ENCODE results near the gene GGN. TPM values are rescaled to one million over a fixed set of nuclear protein-coding genes. Genes with fewer than 3 reads are reported as not detected.

GGN gene
- total and polyA plus RNA-seq, 9 of the 15 experiments (the other 6 are each of a cell fraction or from before 2014, with no cell fraction given): 0.15 to 0.33 TPM; not detected in 7

DNA sequence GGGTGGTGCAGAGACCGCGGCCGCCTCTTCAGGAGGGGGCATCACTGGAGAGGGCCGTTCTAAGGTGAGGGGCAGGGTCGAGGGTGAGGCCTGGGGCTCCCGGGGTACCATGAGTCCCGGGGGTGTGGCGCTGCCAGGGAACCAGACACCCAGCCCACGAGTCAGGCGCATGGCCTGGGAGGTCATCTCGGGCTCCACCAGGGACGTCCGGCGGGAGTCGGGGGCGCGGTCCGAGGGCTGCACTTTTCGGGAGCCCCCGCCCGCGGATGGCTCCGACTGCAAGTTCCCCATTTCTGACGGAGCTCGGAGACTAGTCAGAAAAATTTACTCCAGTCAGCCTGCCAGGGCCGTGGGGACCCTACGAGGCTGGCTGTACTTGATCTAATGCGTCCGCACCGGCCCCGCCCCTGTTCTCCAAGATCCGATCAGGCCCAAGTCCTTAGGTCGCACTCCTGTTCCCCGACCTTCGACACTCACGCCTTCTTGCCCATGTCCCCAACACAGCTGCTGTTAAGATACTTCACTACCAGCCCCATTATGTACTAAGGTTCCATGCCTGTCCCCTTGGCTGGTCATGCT lies 774 bp downstream of the GGN start:
- Histone ChIP-seq H3K9me1 (ENCODE audit: control insufficient read depth, insufficient read depth, low read length) (peaks cover 3% of the 10 kb centered on the region), H3K27me3 (ENCODE audit: control insufficient read depth in 2 of 2, insufficient read depth in 2 of 2, low read length in 2 of 2) (no peaks in the 10 kb centered on the region), H3K9me3 (replicated peaks; ENCODE audit: control insufficient read depth, insufficient read depth, low read depth, low read length) (no peaks in the 10 kb centered on the region), H4K20me1 (replicated peaks; ENCODE audit: control insufficient read depth, insufficient read depth, low read length) (peaks cover 3% of the 10 kb centered on the region; the same call in 1 of the 2 replicates), H3K36me3 (ENCODE audit: control insufficient read depth, insufficient read depth, low read length) (peaks cover 42% of the 10 kb centered on the region; the same call in 2 of the 3 replicates), H3K4me2 (ENCODE audit: insufficient read depth, low read length) (peak overlapping the region; percentile 70), H3K4me3 (peak overlapping the region; percentile 49), H2AFZ (ENCODE audit: low read depth, low read length) (peak overlapping the region; percentile 60; the same call in 1 of the 2 replicates), H3K9ac (ENCODE audit: insufficient read depth in 1 of 2, low read depth in 2 of 2, low read length in 2 of 2) (peak overlapping the region; percentile 17 to 81; a peak in 3 of 4 replicates), H3K4me1 (replicated peaks in 1 of 2; ENCODE audit: control insufficient read depth in 2 of 2, insufficient read depth in 2 of 2, low read length in 2 of 2) (peaks cover 6 to 56% of the 10 kb centered on the region in 2 experiments; a peak in 3 of 5 replicates), H3K79me2 (ENCODE audit: control insufficient read depth, insufficient read depth, low read length) (0 out of 3 replicates have a peak, but pooled peaks cover 2% of the 10 kb centered on the region), H3K27ac (ENCODE audit: extremely low read depth, low read depth, low read length) (peak overlapping the region; percentile 33; the same call in 2 of the 3 replicates)
- intact Hi-C loops (cut with micrococcal nuclease): loop anchor here (5.0 kb wide), 2 partner anchors 50 to 145 kb away; partner anchors contain the start of gene CATSPERG
- FAIRE-seq (peak; percentile 75), DNase-seq (ENCODE audit: extremely low read depth in 1 of 4, low spot score in 3 of 4) (peak in 2 of 4 experiments; percentile 42 to 78), ATAC-seq (peak; percentile 9; the same call in 2 of the 3 replicates)
- in situ Hi-C loops (cut with MboI): no loop called here
- CTCF ChIA-PET (ENCODE audit: low intra/inter-chr PET ratio): interaction anchor here (0.6 kb wide), 1 partner anchor 20 kb away, joined by 5 read pairs; no protein-coding TSS in a partner anchor
- POLR2A ChIA-PET: interaction anchor here (0.6 to 1.7 kb wide), 13 partner anchors 9 to 455 kb away, joined by 3 to 27 read pairs (median 4); partner anchors contain the start of genes FAM98C and PSMD8
- WGBS (ENCODE audit: insufficient coverage, low coverage, missing lambda C conversion rate): 7% methylated on average over 28 of the region's 36 CpGs
- no TSS peak for BruUV-seq (replicated peaks)
- TF ChIP-seq SPI1 (IDR thresholded peaks at IDR 0.05; ENCODE audit: borderline replicate concordance, low read depth, low read length) (0 out of 2 replicates have a peak, but pooled peaks have one; percentile 25), CBFA2T2 (conservative IDR thresholded peaks at IDR 0.05) (peak; percentile 17; the same call in 1 of the 2 replicates), JUN (IDR thresholded peaks at IDR 0.05; ENCODE audit: borderline replicate concordance, low read depth, low read length) (no peak), JUN (CRISPR knock-in tag; IDR thresholded peaks at IDR 0.05; ENCODE audit: borderline replicate concordance) (peak; percentile 58; the same call in 1 of the 2 replicates), IRF2 (CRISPR knock-in tag; IDR thresholded peaks at IDR 0.05) (no peak), BMI1 (IDR thresholded peaks at IDR 0.05; ENCODE audit: low read length) (no peak), CBX3 (IDR thresholded peaks at IDR 0.05; ENCODE audit: borderline replicate concordance in 1 of 2, low read length in 2 of 2) (no peak), ZFX (CRISPR knock-in tag; IDR thresholded peaks at IDR 0.05) (peak; percentile 36; the same call in 1 of the 2 replicates)
- TF ChIP-seq, protein P1, sequence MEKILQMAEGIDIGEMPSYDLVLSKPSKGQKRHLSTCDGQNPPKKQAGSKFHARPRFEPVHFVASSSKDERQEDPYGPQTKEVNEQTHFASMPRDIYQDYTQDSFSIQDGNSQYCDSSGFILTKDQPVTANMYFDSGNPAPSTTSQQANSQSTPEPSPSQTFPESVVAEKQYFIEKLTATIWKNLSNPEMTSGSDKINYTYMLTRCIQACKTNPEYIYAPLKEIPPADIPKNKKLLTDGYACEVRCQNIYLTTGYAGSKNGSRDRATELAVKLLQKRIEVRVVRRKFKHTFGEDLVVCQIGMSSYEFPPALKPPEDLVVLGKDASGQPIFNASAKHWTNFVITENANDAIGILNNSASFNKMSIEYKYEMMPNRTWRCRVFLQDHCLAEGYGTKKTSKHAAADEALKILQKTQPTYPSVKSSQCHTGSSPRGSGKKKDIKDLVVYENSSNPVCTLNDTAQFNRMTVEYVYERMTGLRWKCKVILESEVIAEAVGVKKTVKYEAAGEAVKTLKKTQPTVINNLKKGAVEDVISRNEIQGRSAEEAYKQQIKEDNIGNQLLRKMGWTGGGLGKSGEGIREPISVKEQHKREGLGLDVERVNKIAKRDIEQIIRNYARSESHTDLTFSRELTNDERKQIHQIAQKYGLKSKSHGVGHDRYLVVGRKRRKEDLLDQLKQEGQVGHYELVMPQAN (IDR thresholded peaks at IDR 0.05; ENCODE audit: borderline replicate concordance): 0 out of 2 replicates have a peak, but pooled peaks have one; percentile 51
- TF ChIP-seq, protein P2, sequence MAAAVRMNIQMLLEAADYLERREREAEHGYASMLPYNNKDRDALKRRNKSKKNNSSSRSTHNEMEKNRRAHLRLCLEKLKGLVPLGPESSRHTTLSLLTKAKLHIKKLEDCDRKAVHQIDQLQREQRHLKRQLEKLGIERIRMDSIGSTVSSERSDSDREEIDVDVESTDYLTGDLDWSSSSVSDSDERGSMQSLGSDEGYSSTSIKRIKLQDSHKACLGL (CRISPR knock-in tag; IDR thresholded peaks at IDR 0.05; ENCODE audit: borderline replicate concordance, poor library complexity, severe bottlenecking): no peak
- TF ChIP-seq, protein P3, sequence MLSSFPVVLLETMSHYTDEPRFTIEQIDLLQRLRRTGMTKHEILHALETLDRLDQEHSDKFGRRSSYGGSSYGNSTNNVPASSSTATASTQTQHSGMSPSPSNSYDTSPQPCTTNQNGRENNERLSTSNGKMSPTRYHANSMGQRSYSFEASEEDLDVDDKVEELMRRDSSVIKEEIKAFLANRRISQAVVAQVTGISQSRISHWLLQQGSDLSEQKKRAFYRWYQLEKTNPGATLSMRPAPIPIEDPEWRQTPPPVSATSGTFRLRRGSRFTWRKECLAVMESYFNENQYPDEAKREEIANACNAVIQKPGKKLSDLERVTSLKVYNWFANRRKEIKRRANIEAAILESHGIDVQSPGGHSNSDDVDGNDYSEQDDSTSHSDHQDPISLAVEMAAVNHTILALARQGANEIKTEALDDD (IDR thresholded peaks at IDR 0.05): peak; percentile 80; the same call in 1 of the 2 replicates
- TF ChIP-seq, protein P4, sequence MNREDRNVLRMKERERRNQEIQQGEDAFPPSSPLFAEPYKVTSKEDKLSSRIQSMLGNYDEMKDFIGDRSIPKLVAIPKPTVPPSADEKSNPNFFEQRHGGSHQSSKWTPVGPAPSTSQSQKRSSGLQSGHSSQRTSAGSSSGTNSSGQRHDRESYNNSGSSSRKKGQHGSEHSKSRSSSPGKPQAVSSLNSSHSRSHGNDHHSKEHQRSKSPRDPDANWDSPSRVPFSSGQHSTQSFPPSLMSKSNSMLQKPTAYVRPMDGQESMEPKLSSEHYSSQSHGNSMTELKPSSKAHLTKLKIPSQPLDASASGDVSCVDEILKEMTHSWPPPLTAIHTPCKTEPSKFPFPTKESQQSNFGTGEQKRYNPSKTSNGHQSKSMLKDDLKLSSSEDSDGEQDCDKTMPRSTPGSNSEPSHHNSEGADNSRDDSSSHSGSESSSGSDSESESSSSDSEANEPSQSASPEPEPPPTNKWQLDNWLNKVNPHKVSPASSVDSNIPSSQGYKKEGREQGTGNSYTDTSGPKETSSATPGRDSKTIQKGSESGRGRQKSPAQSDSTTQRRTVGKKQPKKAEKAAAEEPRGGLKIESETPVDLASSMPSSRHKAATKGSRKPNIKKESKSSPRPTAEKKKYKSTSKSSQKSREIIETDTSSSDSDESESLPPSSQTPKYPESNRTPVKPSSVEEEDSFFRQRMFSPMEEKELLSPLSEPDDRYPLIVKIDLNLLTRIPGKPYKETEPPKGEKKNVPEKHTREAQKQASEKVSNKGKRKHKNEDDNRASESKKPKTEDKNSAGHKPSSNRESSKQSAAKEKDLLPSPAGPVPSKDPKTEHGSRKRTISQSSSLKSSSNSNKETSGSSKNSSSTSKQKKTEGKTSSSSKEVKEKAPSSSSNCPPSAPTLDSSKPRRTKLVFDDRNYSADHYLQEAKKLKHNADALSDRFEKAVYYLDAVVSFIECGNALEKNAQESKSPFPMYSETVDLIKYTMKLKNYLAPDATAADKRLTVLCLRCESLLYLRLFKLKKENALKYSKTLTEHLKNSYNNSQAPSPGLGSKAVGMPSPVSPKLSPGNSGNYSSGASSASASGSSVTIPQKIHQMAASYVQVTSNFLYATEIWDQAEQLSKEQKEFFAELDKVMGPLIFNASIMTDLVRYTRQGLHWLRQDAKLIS (CRISPR knock-in tag; IDR thresholded peaks at IDR 0.05): no peak

All from K562 (cell line).